Activated CD4-positive, alpha-beta T cell treated with anti-CD3 and anti-CD28 coated beads, Interleukin-2, Interleukin-6, amounts not matched to agents 100 ng/mL and 50 ng/mL, durations not matched to agents 16 hours and 8 hours (primary cell): ENCODE data around the gene TNFSF10.
A peak's percentile ranks its signal among the peaks of the same experiment; 100 is the strongest.
"Not testable (repeated sequence)": the region's sequence is repeated elsewhere in the genome, so short reads cannot be mapped to it uniquely, and the experiment has no call there.

Source experiments
- DNase-seq: peaks from one replicate; pipeline ENCODE4 v3.0.0-alpha.2; 2020

TNFSF10 gene

DNA sequence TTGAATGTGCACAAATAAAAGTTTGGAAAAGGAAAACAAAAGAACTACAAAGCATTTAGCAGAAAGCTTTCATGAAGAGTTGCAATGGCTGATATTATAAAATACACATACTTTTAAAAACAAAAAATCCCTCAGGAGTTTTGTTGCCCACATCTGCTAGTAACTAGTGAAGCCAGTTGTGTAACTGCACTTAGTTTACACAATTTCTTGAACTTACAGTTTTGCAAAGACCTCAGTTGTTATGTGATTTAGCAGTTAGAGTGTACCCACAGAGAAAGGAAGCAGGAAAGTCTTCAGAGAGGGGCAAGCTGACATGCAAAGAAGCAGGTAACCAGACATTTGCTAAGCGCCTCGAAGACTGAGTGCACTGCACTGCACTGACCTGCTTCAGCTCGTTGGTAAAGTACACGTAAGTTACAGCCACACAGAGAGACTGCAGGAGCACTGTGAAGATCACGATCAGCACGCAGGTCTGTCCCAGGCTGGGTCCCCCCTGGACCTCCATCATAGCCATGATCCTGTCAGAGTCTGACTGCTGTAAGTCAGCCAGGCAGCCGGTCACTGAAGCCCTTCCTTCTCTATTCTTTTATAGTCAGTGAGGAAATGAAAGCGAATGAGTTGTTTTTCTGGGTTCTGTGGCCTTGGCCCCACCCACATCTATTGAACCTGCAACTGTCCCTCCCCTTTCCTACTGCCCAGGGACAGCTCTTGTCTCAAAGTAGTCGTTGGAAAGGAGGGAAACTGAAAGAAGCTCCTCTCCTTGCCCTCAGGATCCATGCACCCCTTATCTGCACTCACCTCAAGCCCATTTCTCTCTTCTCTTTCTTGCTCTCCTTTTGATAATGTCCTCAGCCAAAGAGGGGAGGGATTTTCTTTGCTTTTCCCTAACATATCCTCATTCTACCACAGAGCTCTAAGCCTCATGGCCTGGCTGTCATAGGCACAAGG, at the start of gene TNFSF10:
TNFSF10 (minus strand) TSS at position 560 of the 948 bp plus-strand sequence; CDS start at position 514, 46 bp downstream.
- DNase-seq, result peak; percentile 90

DNA sequence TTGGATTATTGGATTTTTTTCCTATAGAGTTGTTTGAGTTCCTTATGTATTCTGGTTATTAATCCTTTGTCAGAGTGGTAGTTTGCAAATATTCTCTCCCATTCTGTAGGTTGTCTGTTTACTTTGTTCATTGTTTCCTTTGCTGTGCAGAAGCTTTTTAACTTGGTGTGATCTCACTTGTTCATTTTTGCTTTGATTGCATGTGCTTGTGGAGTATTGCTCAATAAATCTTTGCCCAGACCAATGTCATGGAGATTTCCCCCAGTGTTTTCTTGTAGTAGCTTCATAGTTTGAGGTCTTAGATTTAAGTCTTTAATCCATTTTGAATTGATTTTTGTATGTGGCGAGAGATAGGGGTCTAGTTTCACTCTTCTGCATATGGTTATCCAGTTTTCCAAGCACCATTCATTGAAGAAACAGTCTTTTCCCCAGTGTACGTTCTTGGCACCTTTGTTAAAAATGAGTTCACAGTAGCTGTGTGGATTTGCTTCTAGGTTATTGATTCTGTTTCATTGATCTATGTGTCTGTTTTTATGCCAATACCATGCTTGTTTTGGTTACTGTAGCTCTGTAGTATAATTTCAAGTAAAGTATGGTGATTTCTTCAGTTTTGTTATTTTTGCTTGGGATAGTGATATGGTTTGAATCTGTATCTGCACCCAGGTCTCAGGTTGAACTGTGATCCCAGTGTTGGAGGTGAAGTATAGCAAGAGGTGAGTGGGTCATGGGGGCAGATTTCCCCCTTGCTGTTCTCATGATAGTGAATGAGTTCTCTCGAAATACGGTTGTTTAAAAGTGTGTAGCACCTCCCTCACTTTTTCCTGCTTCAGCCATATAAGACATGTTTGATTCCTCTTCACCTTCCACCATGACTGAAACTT, 46.1 kb upstream of the TNFSF10 start:
- no peak for DNase-seq

DNA sequence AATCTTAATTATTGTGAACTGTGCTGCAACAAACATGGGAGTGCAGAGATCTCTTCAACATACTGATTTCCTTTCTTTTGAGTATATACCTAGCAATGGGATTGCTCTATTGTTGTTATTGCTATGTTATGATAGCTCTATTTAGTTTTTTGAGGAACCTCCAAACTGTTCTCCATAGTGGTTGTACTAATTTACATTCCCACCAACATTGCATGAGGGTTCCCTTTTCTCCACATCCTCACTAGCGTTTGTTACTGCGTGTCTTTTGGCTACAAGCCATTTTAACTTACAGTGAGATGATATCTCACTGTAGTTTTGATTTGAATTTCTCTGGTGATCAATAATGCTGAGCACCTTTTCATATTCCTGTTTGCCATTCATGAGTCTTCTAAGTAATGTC, 45.5 kb upstream of the TNFSF10 start:
- no peak for DNase-seq

DNA sequence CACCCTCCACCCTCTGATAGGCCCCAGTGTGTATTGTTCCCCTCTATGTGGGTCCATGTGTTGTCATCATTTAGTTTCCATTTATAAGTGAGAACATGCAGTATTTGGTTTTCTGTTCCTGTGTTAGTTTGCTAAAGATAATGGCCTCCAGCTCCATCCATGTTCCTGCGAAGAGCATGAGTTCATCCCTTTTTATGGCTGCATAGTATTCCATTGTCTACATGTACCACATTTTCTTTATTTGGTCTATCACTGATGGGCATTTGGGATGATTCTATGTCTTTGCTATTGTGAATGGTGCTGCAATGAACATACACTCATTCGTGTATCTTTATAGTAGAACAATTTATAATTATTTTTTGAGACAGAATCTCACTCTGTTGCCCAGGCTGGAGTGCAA, 43.6 kb upstream of the TNFSF10 start:
- not testable (repeated sequence) for DNase-seq

DNA sequence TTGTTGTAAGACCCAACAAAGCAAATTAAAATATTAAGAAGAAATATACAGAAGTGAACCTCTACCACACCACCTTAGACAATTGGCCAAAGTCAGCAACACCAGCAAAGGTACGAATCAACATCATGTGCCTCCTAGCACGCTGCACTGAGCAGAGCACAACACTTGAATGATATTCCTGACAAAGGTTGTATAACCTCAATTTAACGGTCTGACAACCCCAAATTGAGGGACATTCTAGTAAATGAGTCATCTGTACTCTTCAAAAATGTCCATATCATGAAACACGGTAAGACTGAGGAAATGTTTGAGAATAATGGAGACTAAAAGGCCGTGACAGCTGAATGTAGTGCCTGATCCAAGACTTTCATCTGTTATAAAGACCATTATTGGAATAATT, 41.3 kb upstream of the TNFSF10 start:
- DNase-seq, result no peak

DNA sequence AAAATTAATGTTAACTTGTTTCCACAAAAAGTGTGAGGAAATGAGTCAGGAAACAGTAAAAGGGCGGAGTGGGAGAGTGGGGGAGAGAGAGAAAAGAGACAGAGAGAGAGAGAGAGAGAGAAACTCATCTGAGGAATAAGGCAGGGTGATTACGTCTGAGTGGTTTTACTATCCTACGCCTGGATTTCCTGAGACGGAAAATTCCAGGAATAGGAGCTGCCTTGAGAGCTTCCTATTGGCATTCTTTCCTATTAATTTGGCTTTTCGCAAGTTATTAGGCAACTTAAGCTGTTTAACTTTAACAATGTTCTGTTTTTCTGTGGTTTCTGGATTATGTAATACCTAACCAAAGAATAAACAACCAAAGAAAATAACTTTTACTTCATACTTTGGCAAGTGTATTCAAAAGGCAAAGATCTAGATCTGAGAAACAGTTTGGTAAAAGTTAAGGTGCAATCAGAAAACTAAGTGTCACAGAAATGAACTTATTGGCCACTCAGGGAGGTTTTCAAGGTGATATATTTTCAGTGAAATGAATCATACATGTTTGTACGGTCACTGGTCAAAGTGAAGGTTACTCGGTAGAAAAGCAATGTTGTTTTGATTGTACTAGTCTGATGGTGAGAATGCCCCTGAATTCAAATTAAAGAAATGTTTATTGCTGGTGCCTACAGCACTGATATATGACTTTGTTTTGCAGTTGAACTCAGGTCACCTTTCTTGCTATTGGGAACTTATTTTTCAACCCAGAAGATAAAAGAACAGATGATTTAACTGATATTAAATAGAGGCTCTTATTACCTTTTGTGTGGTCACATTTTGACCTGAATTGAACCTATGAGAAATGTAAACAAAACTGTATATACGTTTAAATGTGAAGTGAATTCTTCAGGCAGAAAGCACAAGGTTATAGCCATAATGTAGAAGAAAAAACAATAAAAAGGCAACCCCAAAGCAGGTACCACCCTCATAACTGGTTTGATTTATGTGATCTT, 39.9 kb upstream of the TNFSF10 start:
- DNase-seq, result peak; percentile 84

DNA sequence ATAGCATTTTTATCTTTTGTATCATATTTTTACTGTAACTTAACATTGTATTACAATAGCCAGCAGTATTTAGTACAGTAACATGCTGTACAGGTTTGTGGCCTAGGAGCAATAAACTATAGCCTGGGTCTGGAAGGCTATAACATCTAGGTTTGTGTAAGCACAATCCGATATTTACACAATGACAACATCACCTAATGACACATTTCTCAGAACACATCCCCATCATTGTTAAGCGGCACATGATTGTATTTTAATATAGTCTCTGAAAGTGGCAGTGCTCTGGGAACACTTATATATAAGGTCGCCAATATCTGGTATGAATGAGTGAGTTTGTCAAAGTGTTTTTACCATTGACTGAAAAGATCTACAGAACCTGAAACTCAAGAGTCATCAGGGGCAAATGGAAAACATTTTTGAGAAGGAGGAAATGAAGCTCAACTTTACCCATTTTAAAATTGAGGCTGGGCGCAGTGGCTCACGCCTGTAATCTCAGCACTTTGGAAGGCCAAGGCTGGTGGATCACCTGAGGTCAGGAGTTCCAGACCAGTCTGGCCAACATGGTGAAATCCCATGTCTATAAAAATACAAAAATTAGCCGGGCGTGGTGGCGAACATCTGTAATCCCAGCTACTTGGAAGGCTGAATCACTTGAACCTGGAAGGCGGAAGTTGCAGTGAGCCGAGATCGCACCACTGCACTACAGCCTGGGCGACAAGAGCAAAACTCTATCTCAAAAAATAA, 38.8 kb upstream of the TNFSF10 start:
- DNase-seq, result peak; percentile 67

DNA sequence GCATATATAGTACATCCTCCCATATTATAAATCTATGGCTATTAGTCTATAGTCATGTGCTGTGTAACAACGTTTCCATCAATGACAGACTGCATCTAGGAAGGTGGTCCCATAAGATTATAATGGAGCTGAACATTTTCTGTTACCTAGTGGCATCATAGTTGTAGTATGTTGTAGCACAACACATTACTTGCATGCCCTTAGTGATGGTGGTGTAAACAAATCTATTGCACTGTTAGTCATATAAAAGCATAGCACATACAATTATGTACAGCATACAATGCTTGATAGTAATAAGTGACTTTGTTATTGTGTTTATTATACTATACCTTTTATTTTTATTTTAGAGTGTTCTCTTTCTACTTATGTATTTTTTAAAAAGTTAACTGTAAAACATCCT, 37.4 kb upstream of the TNFSF10 start:
- DNase-seq, result no peak

DNA sequence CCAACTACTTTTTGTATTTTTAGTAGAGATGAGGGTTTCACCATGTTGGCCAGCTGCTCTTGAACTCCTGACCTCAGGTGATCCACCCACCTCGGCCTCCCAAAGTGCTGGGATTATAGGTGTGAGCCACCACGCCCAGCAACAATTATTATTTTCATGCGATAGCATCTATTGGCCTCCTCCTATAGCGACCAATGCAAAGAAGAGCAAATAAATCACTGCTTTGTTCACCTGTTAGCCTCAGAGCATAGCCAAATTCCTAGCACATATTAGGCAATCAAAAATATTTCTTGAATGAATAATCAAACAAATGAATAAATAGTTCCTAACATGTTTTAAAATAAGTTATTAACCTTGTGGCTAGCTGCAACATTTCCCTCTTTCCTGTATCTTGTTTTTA, 36.8 kb upstream of the TNFSF10 start:
- no peak for DNase-seq

DNA sequence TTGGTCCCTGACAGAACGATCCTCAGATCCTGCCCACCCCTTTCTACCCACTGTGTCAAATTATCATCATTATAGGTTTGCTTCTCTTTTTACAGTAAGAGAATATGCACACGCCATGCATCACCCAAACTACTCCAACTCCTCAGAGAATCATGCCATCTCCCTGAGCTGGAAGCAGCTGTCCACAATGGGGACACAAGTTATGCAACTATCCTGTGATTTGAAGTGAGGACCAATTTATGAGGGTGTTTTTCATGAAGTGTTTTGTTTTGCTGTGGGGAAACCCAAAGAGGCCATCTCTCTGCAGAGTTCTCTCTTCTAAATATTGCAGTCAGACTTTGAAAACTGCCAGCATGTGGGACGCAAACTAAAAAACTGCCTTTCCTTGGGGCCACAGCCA, 35.8 kb upstream of the TNFSF10 start:
- no peak for DNase-seq

DNA sequence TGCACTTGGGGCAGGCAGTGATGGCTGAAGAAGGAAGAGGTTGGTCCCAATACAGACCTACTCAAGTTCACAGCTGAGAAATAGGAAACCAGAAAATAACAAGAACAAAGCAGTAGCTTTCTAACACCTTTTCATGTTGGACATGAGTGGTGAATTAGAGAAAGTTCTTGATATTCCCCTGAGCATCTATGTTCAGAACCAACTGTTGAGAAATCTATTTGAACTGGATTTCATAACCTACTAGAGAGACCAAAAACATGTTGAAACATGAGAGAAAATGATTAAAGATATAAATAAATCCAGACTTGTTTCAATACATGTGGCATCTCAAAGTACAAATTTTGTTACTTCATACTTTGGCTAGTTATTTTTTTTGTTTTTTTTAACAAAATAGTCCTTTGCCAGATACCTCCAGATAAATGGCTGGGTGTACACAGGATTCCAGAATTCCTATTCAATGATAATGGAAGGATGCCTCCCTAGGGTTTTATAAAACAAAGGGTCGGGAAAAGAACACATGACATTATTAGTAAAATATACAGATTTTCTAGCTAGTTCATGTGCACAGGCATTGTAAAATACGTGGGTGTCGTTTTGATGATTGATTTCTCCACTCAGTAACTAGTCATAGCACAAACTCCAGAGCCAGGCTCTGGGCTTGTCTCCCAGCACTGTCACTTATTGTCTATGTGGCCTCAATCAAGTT, 34.4 kb upstream of the TNFSF10 start:
- peak; percentile 59 for DNase-seq

DNA sequence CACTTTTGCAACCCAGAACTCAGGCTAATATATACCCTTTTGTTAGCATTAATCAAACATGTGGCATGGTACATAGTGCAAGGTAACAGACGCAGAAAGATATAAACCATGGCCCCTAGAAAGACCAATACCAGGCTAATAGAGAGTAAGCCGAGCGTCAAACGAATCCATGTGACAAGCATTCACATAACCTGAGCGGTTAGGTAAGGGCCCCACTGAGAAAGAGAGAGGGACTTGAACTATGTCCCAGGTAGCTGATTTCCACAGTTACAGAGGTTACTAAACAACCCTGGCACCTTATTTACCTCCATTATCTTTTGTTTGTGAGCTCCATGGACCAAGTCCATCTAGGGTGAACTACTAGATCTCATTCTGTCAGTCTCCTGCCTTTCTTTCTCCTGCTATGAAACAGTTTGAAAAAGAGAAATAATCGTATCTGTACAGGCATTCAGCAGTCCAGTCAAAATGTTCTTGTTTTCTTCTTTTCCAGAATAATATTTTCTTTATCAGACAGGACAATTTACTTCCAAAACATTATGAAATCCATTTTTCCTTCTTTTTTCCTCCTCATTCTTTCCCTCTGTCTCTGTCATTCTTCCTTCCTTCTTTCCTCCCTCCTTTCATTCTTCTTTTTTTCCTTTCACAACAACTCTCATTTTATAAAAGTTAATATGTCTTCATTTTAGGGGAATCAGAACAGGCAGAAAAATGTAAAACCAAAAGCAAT, 30.5 kb upstream of the TNFSF10 start:
- DNase-seq, result no peak

DNA sequence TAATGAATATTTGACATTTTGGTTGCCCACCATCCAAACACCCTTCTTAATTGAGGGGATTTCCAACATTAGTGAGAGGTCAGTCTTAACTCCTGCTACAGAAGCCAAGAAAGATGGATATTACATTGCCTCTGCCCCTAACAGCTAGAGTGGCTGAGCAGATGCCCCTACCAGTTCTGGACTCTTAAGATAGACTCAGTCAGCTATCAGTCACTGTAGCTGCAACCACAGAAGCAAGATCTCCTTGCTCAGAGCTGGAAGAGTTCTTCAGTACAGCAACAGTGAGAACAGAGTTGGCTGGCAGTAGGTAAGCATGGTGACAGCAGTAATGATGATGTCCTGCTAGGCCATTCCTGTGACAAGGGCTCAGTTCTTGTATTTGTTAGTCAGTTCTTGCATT, 29.4 kb upstream of the TNFSF10 start:
- DNase-seq, result no peak

DNA sequence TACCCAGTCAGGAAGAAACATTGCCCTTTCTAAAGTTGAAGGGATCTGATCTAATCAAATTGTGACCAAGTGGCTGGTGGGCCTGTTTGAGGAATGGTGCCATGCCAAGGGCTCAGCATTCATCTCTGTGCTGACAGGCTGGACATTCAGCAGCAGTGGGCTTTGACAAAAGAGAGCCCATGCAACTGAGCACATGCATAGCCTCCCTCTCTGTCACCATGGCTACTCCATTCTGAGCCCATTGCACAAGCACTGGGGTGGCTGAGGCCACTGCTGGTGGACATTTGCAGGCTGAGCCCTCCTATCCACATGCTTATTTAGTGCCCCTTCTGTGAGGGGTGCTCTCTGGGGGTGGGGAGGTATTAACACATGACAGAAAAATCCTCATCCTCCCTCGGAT, 28.6 kb upstream of the TNFSF10 start:
- no peak for DNase-seq

DNA sequence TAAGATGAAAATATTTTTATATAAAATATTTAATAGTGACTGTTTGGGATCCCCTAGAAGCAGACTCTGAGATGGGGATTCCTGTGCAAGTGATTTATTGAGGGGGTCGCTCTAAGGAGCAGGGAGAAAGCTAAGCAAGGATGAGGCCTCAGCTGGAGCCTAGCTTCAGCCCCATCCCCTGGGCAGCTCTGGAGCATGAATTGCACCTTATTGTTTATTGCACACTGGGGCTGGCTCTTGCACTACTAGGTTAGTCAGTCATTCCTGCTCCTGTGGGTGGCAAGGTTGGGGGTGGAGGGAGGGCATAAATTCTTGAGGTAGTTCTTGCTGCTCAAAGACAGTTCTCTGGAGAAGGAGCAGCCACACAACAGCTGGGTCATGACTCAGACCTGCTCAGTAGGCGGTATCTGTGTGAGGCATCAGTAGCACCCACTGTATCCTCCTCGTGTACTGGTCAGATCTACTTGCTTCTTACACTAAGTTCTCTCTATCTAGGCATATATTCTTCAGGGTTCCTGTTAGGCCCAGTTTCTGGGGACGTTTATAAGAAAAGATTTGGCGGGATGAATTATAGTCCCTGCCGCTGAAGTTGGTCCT, 27.2 kb upstream of the TNFSF10 start:
- peak; percentile 90 for DNase-seq

DNA sequence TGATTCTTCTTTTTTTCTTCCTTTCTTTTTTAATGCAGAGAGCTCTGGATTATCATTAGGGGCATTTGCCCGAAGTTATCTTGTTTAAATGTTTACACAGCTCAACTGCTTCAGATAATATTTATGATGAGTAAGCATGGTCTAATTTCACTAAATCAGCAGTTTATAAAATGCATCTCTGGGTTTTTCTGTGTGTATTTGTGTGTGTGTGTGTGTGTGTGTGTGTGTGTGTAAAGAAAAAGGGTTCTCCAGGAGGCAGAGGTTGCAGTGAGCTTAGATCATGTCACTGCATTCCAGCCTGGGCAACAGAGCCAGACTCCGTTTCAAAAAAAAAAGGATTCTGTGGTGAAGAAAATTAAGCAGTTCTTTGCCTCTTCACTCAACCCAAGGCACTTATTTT, 25.9 kb upstream of the TNFSF10 start:
- DNase-seq, result no peak

DNA sequence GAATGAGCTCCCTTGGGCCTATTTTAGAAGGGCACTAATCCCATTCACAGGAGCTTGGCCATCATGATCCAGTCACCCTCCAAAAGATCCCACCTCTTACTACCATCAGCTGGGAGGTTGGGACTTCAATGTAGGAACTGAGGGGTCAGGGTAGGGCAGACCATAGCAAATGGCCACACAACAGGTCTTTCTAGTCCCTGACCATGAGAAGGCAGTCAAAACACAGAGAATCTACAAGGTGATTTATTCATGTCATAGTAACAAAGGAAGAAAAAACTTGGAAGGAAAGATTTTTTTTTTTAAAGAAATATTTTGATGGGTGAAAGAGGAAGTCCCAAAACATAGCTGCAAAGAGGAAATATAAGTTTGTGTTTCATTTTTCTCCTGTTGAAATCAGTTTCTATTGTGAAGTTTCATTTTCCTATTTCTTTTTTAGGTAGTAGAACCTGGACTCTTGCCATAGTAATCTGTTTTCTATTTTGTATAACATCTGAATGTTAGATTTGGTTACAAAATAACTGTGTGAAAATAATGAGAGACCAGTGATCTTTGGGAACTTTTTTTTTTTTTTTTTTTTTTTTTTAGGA, 23.5 kb upstream of the TNFSF10 start:
- DNase-seq, result no peak

DNA sequence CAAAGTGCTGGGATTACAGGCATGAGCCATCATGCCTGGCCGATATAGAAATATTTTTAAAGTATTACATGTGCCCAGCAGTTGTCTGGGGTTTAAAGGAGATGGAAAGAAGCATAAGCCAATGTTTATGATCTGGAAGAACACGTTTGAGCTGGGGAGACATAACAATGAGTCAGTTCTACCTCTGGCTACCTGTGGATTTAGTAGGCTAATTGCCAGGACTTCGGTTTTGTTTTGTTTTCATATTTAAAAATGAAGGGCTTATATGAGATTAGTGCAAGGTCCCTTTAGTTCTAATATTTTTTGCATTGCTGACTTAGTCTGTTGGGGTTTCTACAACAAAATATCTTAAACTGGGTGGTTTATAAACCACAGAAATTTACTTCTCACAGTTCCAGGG, 22.9 kb upstream of the TNFSF10 start:
- no peak for DNase-seq

DNA sequence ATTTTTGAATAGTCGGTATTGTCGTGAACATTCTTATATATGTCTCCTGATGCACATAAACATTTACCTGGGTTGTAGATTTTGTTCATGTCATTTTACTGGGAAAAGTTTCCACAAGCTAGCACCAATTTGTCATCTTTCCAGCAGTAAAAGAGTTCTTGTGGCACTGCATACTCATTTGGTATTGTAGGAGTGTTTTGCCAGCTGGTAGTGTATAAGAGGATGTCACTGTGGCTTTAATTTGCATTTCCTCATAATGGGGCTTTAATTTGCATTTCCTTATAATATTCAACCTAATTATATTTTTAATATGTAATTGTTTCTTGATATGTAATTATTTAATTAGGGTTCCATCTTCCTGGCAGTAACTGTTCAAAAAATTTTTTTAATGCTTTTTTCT, 21.2 kb upstream of the TNFSF10 start:
- no peak for DNase-seq

DNA sequence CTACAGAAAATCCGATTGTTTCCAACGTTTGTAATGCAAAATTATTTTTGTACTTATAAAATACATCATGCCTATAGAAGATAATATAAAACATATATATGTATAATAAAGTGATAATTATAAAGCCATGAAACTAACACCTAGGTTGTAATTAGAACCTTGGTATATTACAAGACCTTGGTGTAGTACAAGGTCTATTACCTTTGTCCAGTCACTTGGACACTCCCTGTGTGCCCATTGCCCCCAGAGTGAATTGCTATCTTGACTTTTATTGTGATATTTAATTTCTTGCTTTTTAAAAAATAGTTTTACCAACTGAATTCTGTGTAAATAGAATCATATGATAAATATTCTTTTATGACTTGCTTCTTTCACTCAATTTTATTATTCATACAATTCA, 20.7 kb upstream of the TNFSF10 start:
- no peak for DNase-seq
